ENCODE measurements around the gene DNAJB13.
"Not testable (repeated sequence)": the region's sequence is repeated elsewhere in the genome, so short reads cannot be mapped to it uniquely, and the experiment has no call there.

DNAJB13 gene

GRCh38 chr11:73977856-73978519 lies 27.2 kb downstream of the DNAJB13 start:
- DNase-seq (ENCODE audit: low spot score), result no peak

- no peak for DNase-seq (ENCODE audit: low spot score)
Observed at GRCh38 chr11:73978576-73979086, 27.8 kb downstream of the DNAJB13 start.

GRCh38 chr11:73980001-73980961 lies 29.5 kb downstream of the DNAJB13 start:
- peak; percentile 47 for DNase-seq (ENCODE audit: low spot score)

- DNase-seq (ENCODE audit: low spot score), result no peak
Observed at GRCh38 chr11:73981051-73981805, 30.4 kb downstream of the DNAJB13 start.

GRCh38 chr11:73982595-73982989 lies 31.8 kb downstream of the DNAJB13 start, which contains the start of gene UCP2:
Gene UCP2 (minus strand): TSS chr11:73982843. CDS start chr11:73978378, 4,465 bp downstream.
- peak; percentile 84 for DNase-seq (ENCODE audit: low spot score)

- DNase-seq (ENCODE audit: low spot score), result peak; percentile 98
Observed at GRCh38 chr11:73982990-73983740, 32.3 kb downstream of the DNAJB13 start.

GRCh38 chr11:73983741-73984538 lies 33.1 kb downstream of the DNAJB13 start:
- no peak for DNase-seq (ENCODE audit: low spot score)

- not testable (repeated sequence) for DNase-seq (ENCODE audit: low spot score)
Observed at GRCh38 chr11:73985661-73986060, 34.8 kb downstream of the DNAJB13 start.

- no peak for DNase-seq (ENCODE audit: low spot score)
Observed at GRCh38 chr11:73988227-73988626, 37.4 kb downstream of the DNAJB13 start.

- DNase-seq (ENCODE audit: low spot score), result no peak
Observed at GRCh38 chr11:73989156-73989555, 38.3 kb downstream of the DNAJB13 start.

- DNase-seq (ENCODE audit: low spot score), result no peak
Observed at GRCh38 chr11:73990730-73991129, 39.9 kb downstream of the DNAJB13 start.

- DNase-seq (ENCODE audit: low spot score), result no peak
Observed at GRCh38 chr11:73991471-73992006, 40.7 kb downstream of the DNAJB13 start.

GRCh38 chr11:73995247-73995646 lies 44.4 kb downstream of the DNAJB13 start:
- no peak for DNase-seq (ENCODE audit: low spot score)

GRCh38 chr11:73995731-73996130 lies 44.9 kb downstream of the DNAJB13 start:
- no peak for DNase-seq (ENCODE audit: low spot score)

- no peak for DNase-seq (ENCODE audit: low spot score)
Observed at GRCh38 chr11:73996161-73996747, 45.4 kb downstream of the DNAJB13 start.

GRCh38 chr11:73997120-73997770 lies 46.4 kb downstream of the DNAJB13 start:
- DNase-seq (ENCODE audit: low spot score), result no peak

- DNase-seq (ENCODE audit: low spot score), result no peak
Observed at GRCh38 chr11:73998846-73999575, 48.2 kb downstream of the DNAJB13 start.

GRCh38 chr11:73999581-74000306 lies 48.9 kb downstream of the DNAJB13 start:
- DNase-seq (ENCODE audit: low spot score), result no peak
